A673 (cell line): ENCODE data around the gene RFC2. TPM values are rescaled to one million over a fixed set of nuclear protein-coding genes. Genes with fewer than 3 reads are reported as not detected.

Experiments used
- BruUV-seq: library from RNA; stranded (reverse); fragments of 400-500 nt; replicated peaks from 2 replicates; lab custom pipeline; 2021; lab: Mats Ljungman, UMichigan
- CTCF ChIA-PET: fragments of 300-600 bp; sonication (Branson Sonifier 250); formaldehyde crosslinking; loops from one replicate; lab custom pipeline; 2022; ENCODE audit warnings: antibody characterized with exemption; lab: Charles Lee
- POLR2A ChIA-PET: fragments of 300-600 bp; sonication (Branson Sonifier 250); formaldehyde crosslinking; loops from one replicate; lab custom pipeline; 2022; ENCODE audit warnings: antibody characterized with exemption; ENCODE audit not compliant: low non-redundant PET; lab: Charles Lee
- DNase-seq: peaks from one replicate; pipeline ENCODE4 v3.0.0-alpha.2; 2015; ENCODE audit warnings: low spot score
- H3K27ac ChIP-seq: fragments of 200-600 bp; sonication (generic); 2 replicates; pipeline ENCODE4 v1.5.1; 2016; ENCODE audit warnings: mixed run types, low read depth, mild to moderate bottlenecking, mixed read lengths, antibody characterized with exemption, low read length; ENCODE audit not compliant: poor library complexity, severe bottlenecking
- H3K27me3 ChIP-seq: fragments of 200-600 bp; sonication (generic); replicated peaks from 2 replicates; pipeline ENCODE4 v1.6.1; 2017; ENCODE audit warnings: mixed run types, low read depth, mild to moderate bottlenecking, mixed read lengths, antibody characterized with exemption, low read length; ENCODE audit not compliant: insufficient read depth, poor library complexity
- H3K36me3 ChIP-seq: fragments of 200-600 bp; sonication (generic); 2 replicates; pipeline ENCODE4 v1.6.1; 2016; ENCODE audit warnings: mixed run types, mild to moderate bottlenecking, mixed read lengths, antibody characterized with exemption, low read length; ENCODE audit not compliant: insufficient read depth, poor library complexity, severe bottlenecking
- H3K4me1 ChIP-seq: fragments of 200-600 bp; sonication (generic); 2 replicates; pipeline ENCODE4 v1.6.1; 2017; ENCODE audit warnings: mixed run types, mild to moderate bottlenecking, mixed read lengths, antibody characterized with exemption, low read length; ENCODE audit not compliant: insufficient read depth, poor library complexity, severe bottlenecking
- H3K4me3 ChIP-seq: fragments of 200-600 bp; sonication (generic); 2 replicates; pipeline ENCODE4 v1.5.1; 2016; ENCODE audit warnings: low read depth, mixed run types, mild to moderate bottlenecking, mixed read lengths, low read length; ENCODE audit not compliant: poor library complexity, severe bottlenecking
- H3K9me3 ChIP-seq: fragments of 200-600 bp; sonication (generic); 2 replicates; pipeline ENCODE4 v1.6.1; 2016; ENCODE audit warnings: mixed run types, low read depth, mild to moderate bottlenecking, mixed read lengths, antibody characterized with exemption, low read length; ENCODE audit not compliant: poor library complexity, severe bottlenecking
- CTCF ChIP-seq: fragments of 300-800, 200-600 bp; sonication (generic); conservative IDR thresholded peaks from 2 replicates; pipeline ENCODE4 v1.5.1; 2017; ENCODE audit warnings: low read depth, mild to moderate bottlenecking, antibody characterized with exemption, low read length, moderate library complexity, mixed read lengths
- EZH2 ChIP-seq: fragments of 200-600 bp; sonication (generic); IDR thresholded peaks from 2 replicates; pipeline ENCODE4 v1.6.1; 2017; ENCODE audit warnings: borderline replicate concordance, low read depth, mild to moderate bottlenecking, mixed read lengths, antibody characterized with exemption, low read length; ENCODE audit not compliant: poor library complexity, severe bottlenecking
- intact Hi-C: fragments of 100-400 bp; cut with micrococcal nuclease; formaldehyde crosslinking; loops from one replicate; pipeline ENCODE4 v1.10.0; 2022; ENCODE audit not compliant: unreplicated experiment
- total RNA-seq: library from RNA; stranded (reverse); gene quantifications from 2 replicates; pipeline ENCODE4 v1.2.3, GENCODE V29; 2021

The RFC2 gene
- total RNA-seq, 1 experiment from 2014 or later = 125 TPM

- no TSS peak for BruUV-seq
- peak; percentile 93 for DNase-seq
- H3K4me1 ChIP-seq = peaks cover 8% of the 10 kb centered on the region
- peak overlapping the region; percentile 54 for H3K4me3 ChIP-seq
- ChIA-PET POLR2A (no interaction called here), CTCF (no interaction called here)
- H3K36me3 ChIP-seq = no peaks in the 10 kb centered on the region
- no peaks in the 10 kb centered on the region for H3K27me3 ChIP-seq
- TF ChIP-seq CTCF (no peak), EZH2 (no peak)
- no peaks in the 10 kb centered on the region for H3K9me3 ChIP-seq
- no peak overlapping the region for H3K27ac ChIP-seq
- intact Hi-C loops = loop anchor here (1.0 kb wide), 1 partner anchor 19 kb away; the partner anchor contains the start of gene CLIP2
These were observed 15.6 kb upstream of the RFC2 start for GRCh38 chr7:74269757-74270277.

GRCh38 chr7:74267756-74268565 is 13.8 kb upstream of the RFC2 start:
- peaks cover 8% of the 10 kb centered on the region for H3K4me1 ChIP-seq
- intact Hi-C loops = no loop called here
- no peaks in the 10 kb centered on the region for H3K9me3 ChIP-seq
- no peak overlapping the region for H3K4me3 ChIP-seq
- ChIA-PET CTCF (no interaction called here), POLR2A (no interaction called here)
- H3K36me3 ChIP-seq = no peaks in the 10 kb centered on the region
- H3K27ac ChIP-seq = no peak overlapping the region
- TF ChIP-seq CTCF = no peak
- no peak for TF ChIP-seq EZH2
- DNase-seq = no peak
- no peaks in the 10 kb centered on the region for H3K27me3 ChIP-seq
- BruUV-seq = no TSS peak

- ChIA-PET POLR2A (no interaction called here), CTCF (no interaction called here)
- intact Hi-C loops = no loop called here
- DNase-seq = no peak
- Histone ChIP-seq H3K27me3 (no peaks in the 10 kb centered on the region), H3K4me3 (no peak overlapping the region), H3K4me1 (no peaks in the 10 kb centered on the region), H3K9me3 (no peaks in the 10 kb centered on the region), H3K36me3 (no peaks in the 10 kb centered on the region), H3K27ac (no peak overlapping the region)
- no TSS peak for BruUV-seq
- TF ChIP-seq EZH2 (no peak), CTCF (no peak)
These were observed 12.2 kb upstream of the RFC2 start for GRCh38 chr7:74266191-74266963.
